ENCODE measurements around the gene FEZ2.

GRCh38 chr2:36509075-36509474 is 88.9 kb downstream of the FEZ2 start:
- no peak for TF ChIP-seq POLR2A (IDR thresholded peaks at IDR 0.05; ENCODE audit: low read length)
- TF ChIP-seq CTCF (IDR thresholded peaks at IDR 0.05): no peak
- no peak for TF ChIP-seq CHD2 (IDR thresholded peaks at IDR 0.05; ENCODE audit: low read length, partially characterized antibody)
- TF ChIP-seq EP300 (IDR thresholded peaks at IDR 0.05): no peak
- no peak for TF ChIP-seq CEBPB (IDR thresholded peaks at IDR 0.05)
- TF ChIP-seq FOSL2 (IDR thresholded peaks at IDR 0.05): no peak
- no peak for TF ChIP-seq FOSL2 (CRISPR knock-in tag; IDR thresholded peaks at IDR 0.05)
- TF ChIP-seq BHLHE40 (IDR thresholded peaks at IDR 0.05; ENCODE audit: low read depth, low read length): no peak
- no peak for TF ChIP-seq MYC (IDR thresholded peaks at IDR 0.05; ENCODE audit: borderline replicate concordance, low read length)
- no peak for TF ChIP-seq RFX5 (IDR thresholded peaks at IDR 0.05)
- TF ChIP-seq ESRRA (IDR thresholded peaks at IDR 0.05; ENCODE audit: borderline replicate concordance, low read length): no peak

Measured in A549 (cell line).